SHP77 treated with DMSO at 0.1 percent for 48 hours (cell line): Measurements from ENCODE around the gene RGS18.
"Not testable (repeated sequence)": the region's sequence is repeated elsewhere in the genome, so short reads cannot be mapped to it uniquely, and the experiment has no call there.

ENCODE experiments used
- DNase-seq: peaks from one replicate; lab custom pipeline; 2025; lab: John Stamatoyannopoulos, UW

RGS18 gene

DNA sequence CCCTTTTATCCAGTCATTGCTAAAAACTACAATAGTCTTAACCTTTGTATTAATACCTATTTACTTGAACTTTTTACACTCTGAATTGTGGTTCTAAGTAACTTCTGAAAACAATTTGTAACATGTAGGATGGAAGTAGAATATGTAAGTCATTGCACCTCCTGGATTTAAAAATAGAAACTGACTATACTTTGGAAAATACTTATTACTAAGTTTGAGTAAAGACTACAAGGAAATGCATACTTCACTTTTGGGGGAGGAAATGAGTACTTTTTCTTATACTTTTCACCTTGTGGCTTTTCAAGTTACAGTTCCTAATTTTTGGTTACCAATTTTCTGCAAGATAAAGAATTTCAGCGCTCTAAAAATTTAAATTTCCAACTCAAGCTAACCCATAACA is 8.7 kb downstream of the RGS18 start:
- DNase-seq = no peak

DNA sequence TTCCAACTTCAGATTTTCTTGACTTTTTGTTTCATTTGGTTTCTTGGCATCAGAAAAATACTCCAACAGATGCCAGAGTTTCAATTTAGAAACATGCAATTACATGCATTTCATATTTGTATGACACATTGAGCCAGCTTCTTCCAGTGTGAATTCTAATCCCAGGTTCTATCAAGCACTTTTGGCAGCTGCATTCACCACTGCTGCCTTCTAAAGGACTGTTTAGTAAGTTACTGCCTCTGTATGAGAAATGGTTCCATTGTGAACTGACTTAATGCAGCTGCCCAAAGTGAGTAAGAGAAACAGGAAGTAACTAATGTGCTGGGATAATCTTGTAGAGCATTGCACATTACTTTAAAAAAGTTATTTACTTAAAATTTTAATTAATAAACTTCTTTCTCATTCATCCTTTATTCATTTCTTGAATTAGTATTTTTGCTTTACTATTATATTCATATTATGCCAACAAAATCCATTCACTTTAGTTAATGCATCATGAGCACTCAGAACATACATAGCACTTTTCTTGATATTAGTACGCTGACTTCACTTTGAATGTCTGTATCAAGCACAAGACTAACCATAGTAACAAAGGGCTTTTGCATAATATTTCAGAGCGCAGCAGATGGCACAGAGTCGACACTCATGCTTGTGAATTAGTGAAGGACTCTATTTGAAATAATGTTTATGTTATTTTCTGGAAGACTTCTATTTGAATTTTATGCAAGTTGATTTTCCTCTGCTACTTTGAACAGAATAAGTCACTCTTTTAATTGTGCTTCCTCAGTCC is 9.8 kb downstream of the RGS18 start:
- DNase-seq = no peak

DNA sequence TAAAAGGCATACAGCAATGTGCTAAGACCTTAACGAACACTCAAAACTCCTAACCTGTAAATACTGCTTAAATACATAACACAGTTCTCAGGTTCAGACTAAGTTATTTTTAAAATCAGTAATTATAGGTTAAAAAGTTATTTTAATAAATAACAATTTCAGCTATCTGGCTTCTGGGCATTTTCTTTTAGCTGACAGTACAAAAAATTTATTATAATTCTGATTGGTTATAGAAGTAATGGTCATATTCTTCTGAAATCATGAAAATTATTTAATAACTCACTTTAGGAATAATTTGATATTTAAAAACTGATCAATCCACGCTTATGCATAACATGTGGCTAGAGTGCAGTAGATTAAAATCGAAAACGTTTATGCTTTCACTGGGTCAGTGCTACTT is 10.7 kb downstream of the RGS18 start:
- DNase-seq = no peak

DNA sequence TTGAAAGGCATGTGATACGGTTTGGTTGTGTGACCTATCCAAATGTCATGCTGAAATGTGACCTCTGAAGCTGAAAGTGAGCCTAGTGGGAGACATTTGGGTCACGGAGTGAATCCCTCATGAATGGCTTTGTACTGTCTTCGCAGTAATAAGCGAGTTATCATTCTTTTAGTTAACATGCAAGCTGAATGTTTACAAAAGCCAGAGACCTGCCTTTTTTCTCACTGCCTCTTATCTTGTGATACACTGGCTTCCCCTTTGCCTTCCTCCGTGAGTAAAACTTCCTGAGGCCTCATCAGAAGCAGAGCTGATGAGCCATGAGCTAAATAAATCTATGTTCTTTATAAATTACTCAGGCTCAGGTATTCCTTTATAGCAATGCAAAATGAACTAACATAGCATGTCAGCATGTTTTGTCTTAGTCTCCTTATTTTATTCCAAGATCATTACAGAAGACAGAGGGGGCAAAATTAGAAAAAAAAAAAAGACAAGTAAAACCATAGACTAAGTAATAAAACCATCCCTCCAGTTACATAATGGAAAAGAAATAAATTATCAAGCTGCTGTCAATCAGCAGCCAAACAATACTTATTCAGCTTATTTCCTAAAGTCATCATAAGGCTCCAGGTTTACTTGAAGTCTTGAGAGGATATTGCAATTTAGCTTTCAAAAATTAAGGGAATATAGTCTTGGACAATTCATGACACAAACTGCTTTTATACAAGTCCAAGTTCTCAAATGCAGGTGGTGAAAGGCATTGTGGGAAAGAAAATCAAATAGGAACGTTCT is 12.1 kb downstream of the RGS18 start:
- no peak for DNase-seq

DNA sequence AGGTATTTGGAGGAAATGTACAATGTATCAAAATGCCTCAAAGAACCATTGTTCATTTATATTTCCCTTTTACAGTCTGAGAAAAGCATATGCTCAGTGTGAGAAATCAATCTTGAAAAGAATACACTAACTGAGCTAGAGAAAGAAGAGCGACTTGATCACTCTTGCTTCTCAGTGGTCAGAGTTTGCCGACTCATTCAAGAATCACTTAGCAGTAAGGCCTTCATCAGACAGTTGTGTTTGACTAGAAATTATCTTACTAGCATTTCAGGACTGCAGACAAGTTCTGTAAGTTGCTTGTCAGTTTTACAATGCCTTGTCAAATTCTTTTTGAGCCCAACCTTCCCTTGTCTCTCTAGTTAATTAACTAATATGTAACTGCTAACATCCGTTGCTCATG is 12.9 kb downstream of the RGS18 start:
- DNase-seq = no peak

DNA sequence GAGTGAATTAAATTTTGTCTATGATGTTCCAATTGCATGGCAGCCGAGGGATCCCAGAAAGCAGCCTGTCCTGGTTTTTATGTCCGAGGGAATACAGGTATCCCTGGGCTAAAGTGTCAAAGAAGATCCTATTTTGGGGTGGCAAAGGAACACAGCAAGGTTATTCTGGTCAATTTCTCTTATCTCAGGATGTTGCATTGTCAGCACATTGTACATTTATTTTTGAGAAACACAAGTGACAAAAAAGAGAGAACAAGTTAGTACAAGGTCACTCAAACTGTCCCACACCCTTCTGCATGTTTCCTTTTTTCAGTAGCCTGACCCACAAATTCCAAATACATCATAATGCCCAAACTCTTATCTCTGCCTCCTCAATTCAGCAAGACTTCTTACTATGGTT is 17.7 kb downstream of the RGS18 start:
- DNase-seq = no peak

DNA sequence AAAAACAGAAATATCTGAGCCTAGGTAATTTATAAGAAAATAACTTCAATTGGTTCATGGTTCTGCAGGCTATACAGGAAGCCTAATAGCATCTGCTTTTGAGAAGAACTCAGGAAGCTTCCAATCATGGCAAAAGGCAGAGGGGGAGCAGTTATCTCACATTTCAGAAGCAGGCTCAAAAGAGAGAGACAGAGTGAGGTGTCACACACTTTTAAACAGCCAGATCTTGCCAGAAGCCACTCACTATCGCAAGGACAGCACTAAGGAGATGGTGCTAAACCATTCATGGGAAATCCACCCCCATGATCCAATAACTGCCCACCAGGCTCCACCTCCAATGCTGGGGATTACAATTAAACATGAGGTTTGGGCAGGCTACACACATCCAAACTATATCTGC is 25.5 kb downstream of the RGS18 start:
- DNase-seq = no peak

DNA sequence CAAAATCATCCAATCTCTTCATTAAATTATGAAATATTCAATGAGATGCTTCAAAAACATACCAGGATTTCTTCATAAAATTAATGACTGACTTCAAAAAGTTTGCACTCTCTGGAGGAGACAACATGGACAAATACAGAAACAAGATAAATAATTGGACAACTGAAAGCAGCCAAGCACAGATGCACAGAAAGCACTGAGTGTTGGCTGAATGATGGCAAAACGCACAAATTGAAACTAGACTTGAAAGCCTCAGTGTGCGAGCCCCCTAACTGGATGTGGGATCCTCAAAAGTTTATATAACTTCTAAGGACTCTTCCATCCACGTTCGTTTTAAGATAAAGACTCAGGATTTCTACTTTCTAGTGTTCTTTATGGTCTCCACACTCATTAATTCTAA is 27.9 kb downstream of the RGS18 start:
- no peak for DNase-seq

DNA sequence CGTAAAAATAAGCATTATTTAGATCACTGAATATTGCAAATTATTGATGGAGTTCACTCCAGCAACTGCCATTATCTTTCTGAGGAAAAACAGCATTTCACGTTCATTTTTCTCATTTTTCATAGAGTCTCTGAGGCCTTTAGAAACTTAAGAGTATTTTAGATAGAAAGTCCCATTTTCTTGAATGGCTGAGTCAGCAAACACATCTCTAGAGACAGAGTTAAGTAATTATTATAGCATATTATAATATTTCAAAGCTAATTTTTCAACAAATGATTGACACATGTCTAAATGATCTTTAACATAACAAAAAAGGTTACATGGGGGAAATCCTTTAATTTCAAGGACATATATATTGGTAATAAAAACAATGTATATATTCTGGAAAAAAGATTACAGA is 31.8 kb downstream of the RGS18 start:
- DNase-seq = no peak

DNA sequence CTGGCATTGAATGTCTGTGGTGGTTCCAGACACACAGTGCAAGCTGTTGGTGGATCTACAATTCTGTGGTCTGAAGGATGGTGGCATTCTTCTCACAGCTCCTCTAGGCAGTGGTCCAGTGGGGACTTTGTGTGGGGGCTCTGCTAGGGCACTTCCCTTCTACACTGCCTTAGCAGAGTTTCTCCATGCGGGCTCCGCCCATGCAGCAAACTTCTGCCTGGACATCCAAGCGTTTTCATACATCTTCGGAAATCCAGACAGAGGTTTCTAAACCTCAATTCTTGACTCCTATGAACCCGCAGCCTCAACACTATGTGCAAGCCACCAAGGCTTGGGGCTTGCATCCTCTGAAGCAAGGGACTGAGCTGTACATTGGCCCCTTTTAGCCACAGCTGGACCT is 43.0 kb downstream of the RGS18 start:
- DNase-seq = no peak

DNA sequence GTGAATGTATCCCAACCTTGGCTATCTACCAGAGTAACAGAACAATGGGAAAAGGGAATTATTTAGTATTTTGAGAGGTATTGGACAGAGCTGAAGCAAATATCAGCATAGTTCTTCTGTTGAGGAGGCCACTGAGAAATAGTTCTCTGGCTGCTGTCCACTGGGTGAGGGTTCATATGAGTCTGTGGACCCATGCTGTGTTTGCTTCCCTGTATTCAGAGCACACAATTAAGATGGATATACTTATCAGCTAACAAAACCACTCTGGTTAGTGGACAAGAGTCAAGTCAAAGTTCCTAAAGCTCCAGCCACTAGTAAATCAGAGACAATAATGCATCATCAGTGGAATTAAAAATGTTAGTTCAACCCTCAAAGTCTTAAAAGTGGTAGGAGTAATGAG is 66.1 kb downstream of the RGS18 start:
- DNase-seq = no peak

DNA sequence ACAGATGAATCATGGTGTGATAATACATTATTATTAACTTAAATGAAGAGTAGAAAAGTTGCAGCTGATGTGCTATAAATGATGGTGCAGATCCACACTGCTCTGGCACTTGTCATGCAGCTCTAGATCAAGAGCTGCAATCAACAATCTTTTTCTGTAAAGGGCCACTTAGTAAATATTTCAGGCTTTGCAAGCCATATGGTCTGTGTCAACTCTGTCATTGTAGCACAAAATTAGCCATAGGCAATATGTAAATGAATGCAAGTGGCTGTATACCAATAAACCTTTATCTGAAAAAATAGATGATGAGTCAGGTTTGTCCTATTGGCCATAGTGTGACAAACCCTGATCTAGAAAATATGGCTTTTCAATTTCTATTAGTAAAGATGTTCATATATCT is 66.6 kb downstream of the RGS18 start:
- no peak for DNase-seq

DNA sequence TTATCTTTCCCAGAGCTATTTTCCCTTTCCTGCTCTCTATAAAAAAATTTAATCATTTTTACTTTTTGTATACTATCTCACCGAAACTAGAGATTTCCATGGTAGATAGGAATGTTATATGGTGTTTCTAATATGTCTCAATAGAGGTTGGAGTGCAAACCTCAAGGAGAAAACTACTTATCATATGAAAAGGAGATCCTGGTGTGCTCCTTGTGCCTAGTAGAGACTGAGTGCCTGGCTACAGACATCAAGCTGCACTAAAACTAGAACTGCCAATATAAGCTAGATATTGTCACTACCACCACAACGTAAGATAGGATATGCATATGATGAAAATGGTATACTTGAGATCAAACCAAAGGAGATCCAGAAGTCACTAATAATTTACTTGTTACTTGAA is 67.0 kb downstream of the RGS18 start:
- DNase-seq = no peak

DNA sequence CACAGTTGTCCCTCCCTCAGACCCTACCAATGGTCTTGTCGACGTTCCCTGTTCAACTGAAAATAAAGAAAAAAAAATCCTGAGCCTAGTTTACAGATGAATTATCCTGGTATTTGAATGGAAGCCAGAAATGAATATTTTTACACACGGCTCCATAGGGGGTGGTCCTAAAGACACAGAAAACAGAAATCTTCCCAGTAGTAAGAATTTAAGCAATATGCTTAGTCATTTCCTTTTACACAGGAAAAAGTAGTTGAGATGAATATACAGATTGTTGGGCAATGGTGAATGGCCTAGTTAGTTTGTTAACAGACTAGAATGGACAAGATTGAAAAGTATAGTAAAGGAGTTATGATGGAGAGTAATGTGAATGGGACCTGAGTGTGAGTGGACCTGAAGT is 67.4 kb downstream of the RGS18 start:
- no peak for DNase-seq

DNA sequence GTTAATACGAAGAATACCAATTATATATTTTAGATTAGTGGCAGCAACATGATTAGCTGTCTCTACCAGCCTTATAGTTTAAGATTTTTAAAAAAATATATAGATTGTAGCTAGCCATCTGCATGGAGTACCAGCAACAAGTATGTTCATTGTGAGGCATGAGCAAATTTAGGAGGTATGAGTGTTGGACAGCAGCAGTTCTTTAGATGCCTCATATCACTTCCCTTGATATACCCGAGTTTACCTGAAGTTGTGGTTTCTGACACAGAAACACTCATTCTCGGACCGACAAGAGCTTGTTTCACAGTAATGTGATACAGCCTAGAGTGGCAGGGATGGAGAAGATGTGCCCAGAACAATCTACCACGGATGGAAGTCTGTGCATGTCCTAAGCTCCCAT is 69.1 kb downstream of the RGS18 start:
- no peak for DNase-seq

DNA sequence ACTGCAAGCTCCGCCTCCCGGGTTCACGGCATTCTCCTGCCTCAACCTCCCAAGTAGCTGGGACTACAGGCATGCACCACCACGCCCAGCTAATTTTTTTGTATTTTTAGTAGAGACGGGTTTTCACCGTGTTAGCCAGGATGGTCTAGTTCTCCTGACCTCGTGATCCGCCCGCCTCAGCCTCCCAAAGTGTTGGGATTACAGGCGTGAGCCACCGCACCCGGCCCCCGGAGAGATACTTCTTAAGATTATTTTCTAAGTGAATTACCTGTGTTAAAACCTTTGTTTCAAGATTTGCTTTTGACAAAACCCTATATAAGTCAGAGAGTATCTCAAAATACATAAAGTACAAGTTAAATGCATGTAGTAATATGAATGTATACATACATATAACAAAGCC is 69.7 kb downstream of the RGS18 start:
- DNase-seq = not testable (repeated sequence)

DNA sequence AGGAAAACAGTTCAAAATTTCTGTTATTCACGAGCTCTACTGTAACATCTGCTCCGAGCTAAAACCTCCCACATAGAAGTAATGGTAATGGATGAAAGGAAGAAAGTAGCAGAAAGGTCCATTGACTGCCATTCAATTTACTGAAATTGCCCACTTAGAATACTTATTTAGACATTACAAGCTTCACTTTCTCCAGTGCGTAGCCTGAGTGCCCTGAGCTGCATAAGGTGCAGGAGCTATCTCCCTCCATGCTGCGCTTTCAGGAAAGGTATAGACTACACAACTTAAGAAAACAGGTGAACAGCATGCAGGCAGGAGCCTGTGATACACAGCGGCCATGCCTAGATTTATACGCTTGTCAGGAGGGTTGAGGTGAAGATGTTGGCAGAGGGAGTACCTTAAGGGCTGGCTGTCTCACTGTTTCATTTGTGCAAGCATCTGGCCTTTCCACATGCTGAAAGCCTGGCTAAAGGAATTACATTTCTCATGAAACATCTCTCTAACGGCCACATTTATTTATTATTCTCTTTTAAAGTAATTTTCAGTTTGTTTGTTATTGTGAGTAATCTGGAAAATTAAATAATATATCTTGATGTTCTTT is 74.7 kb downstream of the RGS18 start:
- no peak for DNase-seq

DNA sequence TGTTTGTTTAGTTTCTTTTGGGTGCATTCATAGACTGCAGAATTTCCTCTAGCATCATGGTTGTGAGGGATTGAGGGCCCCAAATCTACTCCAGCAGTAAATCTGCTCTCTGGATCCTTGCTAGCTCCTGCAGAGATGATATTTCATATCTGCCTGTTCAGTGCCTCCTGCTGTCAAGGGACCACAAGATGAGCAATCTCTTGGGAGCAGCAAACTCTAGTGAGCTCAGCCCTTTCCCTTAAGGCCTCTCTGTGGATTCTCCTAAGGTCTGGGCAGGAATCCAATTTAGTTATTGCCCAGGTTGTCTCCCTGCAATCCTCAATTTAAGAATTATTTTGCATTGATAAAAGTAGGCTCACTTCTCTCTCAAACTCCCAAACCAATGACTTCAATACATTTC is 76.9 kb downstream of the RGS18 start:
- DNase-seq = no peak
